Fibroblast of villous mesenchyme (primary cell): ENCODE results near the gene GABRB1. TPM values are rescaled to one million over a fixed set of nuclear protein-coding genes. Genes with fewer than 3 reads are reported as not detected.
A peak's percentile ranks its signal among the peaks of the same experiment; 100 is the strongest.

ENCODE experiments used
- DNase-seq: peaks from one replicate; pipeline ENCODE4 v3.0.0-alpha.2; 2010; ENCODE audit warnings: low read depth
- H3K4me3 ChIP-seq: 2 replicates; pipeline ENCODE4 v1.5.1; 2011; ENCODE audit warnings: low read depth, mild to moderate bottlenecking, low read length
- CTCF ChIP-seq: IDR thresholded peaks from 2 replicates; pipeline ENCODE4 v1.5.1; 2012; ENCODE audit warnings: low read depth, mild to moderate bottlenecking, low read length; ENCODE audit not compliant: insufficient read depth
- total RNA-seq: library from RNA; depleted of rRNA; stranded (reverse); fragments of >200 nt; gene quantifications from 2 replicates; pipeline ENCODE4 v1.2.3, GENCODE V29; 2012

Gene GABRB1
- total RNA-seq, 1 donor, result not detected

GRCh38 chr4:46999566-46999965, 31.8 kb upstream of the GABRB1 start:
- H3K4me3 ChIP-seq, result no peak overlapping the region
- no peak for TF ChIP-seq CTCF
- no peak for DNase-seq

- TF ChIP-seq CTCF, result no peak
- no peak overlapping the region for H3K4me3 ChIP-seq
- no peak for DNase-seq
Measured at GRCh38 chr4:47000406-47000805, 31.0 kb upstream of the GABRB1 start.

- DNase-seq, result no peak
- peak; percentile 15 for TF ChIP-seq CTCF
- H3K4me3 ChIP-seq, result no peak overlapping the region
Measured at GRCh38 chr4:47002580-47002979, 28.8 kb upstream of the GABRB1 start.

GRCh38 chr4:47010347-47010911, 20.9 kb upstream of the GABRB1 start:
- no peak overlapping the region for H3K4me3 ChIP-seq
- no peak for TF ChIP-seq CTCF
- peak; percentile 20 for DNase-seq

GRCh38 chr4:47010912-47011446, 20.4 kb upstream of the GABRB1 start:
- no peak overlapping the region for H3K4me3 ChIP-seq
- TF ChIP-seq CTCF, result no peak
- DNase-seq, result no peak

GRCh38 chr4:47012676-47013075, 18.7 kb upstream of the GABRB1 start:
- no peak overlapping the region for H3K4me3 ChIP-seq
- no peak for TF ChIP-seq CTCF

GRCh38 chr4:47013373-47013772, 18.0 kb upstream of the GABRB1 start:
- no peak for TF ChIP-seq CTCF
- no peak for DNase-seq
- H3K4me3 ChIP-seq, result no peak overlapping the region

More at GRCh38 chr4:47012676-47013075, 18.7 kb upstream of the GABRB1 start:
- no peak for DNase-seq
